Mesendoderm (in vitro differentiated cells): ENCODE results near the gene SPTBN1.
"Not testable (repeated sequence)": the region's sequence is repeated elsewhere in the genome, so short reads cannot be mapped to it uniquely, and the experiment has no call there.

Experiments
- DNase-seq: peaks from one replicate; pipeline ENCODE4 v3.0.0; 2013
- H2AK5ac ChIP-seq: 2 replicates; pipeline ENCODE4 v1.6.1; 2013; ENCODE audit warnings: low read length, inconsistent platforms
- H2BK120ac ChIP-seq: 2 replicates; pipeline ENCODE4 v1.6.1; 2013; ENCODE audit warnings: low read depth, mild to moderate bottlenecking, low read length, moderate library complexity, mixed read lengths
- H2BK15ac ChIP-seq: replicated peaks from 2 replicates; pipeline ENCODE4 v1.6.1; 2013; ENCODE audit warnings: low read depth, mild to moderate bottlenecking, moderate library complexity
- H2BK5ac ChIP-seq: 2 replicates; pipeline ENCODE4 v1.6.1; 2013; ENCODE audit warnings: low read length, inconsistent platforms
- H3K18ac ChIP-seq: 2 replicates; pipeline ENCODE4 v1.6.1; 2013; ENCODE audit warnings: mild to moderate bottlenecking, low read length, mixed read lengths
- H3K23ac ChIP-seq: one replicate; pipeline ENCODE4 v1.6.1; 2013; ENCODE audit warnings: low read length
- H3K27ac ChIP-seq: 2 replicates; pipeline ENCODE4 v1.5.1; 2013; ENCODE audit warnings: low read depth, mild to moderate bottlenecking, inconsistent platforms, low read length, moderate library complexity
- H3K27me3 ChIP-seq: 2 replicates; pipeline ENCODE4 v1.6.1; 2013; ENCODE audit warnings: low read length, control low read depth, mild to moderate bottlenecking, inconsistent platforms; ENCODE audit not compliant: insufficient read depth, poor library complexity
- H3K36me3 ChIP-seq: 2 replicates; pipeline ENCODE4 v1.6.1; 2013; ENCODE audit warnings: low read length, inconsistent platforms; ENCODE audit not compliant: control insufficient read depth, insufficient read depth
- H3K4ac ChIP-seq: one replicate; pipeline ENCODE4 v1.6.1; 2013; ENCODE audit warnings: low read depth, mild to moderate bottlenecking, low read length, moderate library complexity
- H3K4me1 ChIP-seq: 2 replicates; pipeline ENCODE4 v1.6.1; 2013; ENCODE audit warnings: low read depth, low read length, inconsistent platforms; ENCODE audit not compliant: control insufficient read depth
- H3K4me2 ChIP-seq: 2 replicates; pipeline ENCODE4 v1.6.1; 2013; ENCODE audit warnings: low read length
- H3K4me3 ChIP-seq: 2 replicates; pipeline ENCODE4 v1.5.1; 2013; ENCODE audit warnings: mild to moderate bottlenecking, low read length
- H3K56ac ChIP-seq: one replicate; pipeline ENCODE4 v1.6.1; 2013; ENCODE audit warnings: low read length
- H3K79me1 ChIP-seq: 2 replicates; pipeline ENCODE4 v1.6.1; 2013; ENCODE audit warnings: low read length, inconsistent platforms
- H3K79me2 ChIP-seq: 2 replicates; pipeline ENCODE4 v1.6.1; 2013; ENCODE audit warnings: mild to moderate bottlenecking, low read length; ENCODE audit not compliant: control insufficient read depth, insufficient read depth
- H3K9ac ChIP-seq: 2 replicates; pipeline ENCODE4 v1.6.1; 2013; ENCODE audit warnings: low read length, inconsistent platforms
- H4K5ac ChIP-seq: one replicate; pipeline ENCODE4 v1.6.1; 2013; ENCODE audit warnings: low read length
- H4K8ac ChIP-seq: one replicate; pipeline ENCODE4 v1.6.1; 2013; ENCODE audit warnings: low read depth, mild to moderate bottlenecking, control low read depth, low read length, moderate library complexity
- WGBS: extraction: QIAGEN DNeasy Blood & Tissue Kit; methylation state at CpG from one replicate; pipeline ENCODE4 v1.1.7; 2013; ENCODE audit warnings: low lambda C conversion rate, missing lambda C conversion rate; ENCODE audit not compliant: insufficient coverage; ENCODE audit errors: extremely low coverage; 5-methylcytosine and 5-hydroxymethylcytosine counted together

Gene SPTBN1

DNA sequence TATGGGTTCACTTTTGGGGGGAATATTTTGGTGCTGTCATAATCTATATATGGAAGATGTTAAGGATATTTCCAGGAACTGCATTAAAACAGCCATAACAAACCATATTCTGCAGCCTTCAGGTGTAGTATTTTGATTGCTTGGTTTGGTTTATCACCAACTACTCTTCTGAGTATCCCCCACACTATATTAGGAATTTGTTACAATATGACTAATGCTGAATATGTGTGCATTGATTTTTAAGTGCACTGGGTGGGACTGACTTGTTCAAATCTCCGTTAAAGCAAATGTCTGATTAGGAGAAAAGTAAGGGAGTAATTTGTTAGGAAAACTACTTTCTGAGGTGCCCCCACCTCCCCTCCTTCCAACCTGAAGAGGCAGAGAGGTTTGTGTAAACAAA lies 47.7 kb downstream of the SPTBN1 start:
- Histone ChIP-seq H3K9ac (no peak overlapping the region), H3K56ac (no peak overlapping the region), H2AK5ac (no peak overlapping the region), H3K27me3 (no peaks in the 10 kb centered on the region), H4K5ac (no peak overlapping the region), H3K18ac (no peak overlapping the region), H3K36me3 (no peaks in the 10 kb centered on the region), H3K23ac (no peak overlapping the region), H3K4me3 (no peak overlapping the region), H3K4me1 (peaks cover 3% of the 10 kb centered on the region), H4K8ac (no peak overlapping the region), H3K4me2 (no peak overlapping the region), H3K27ac (no peak overlapping the region), H2BK15ac (no peak overlapping the region), H2BK5ac (no peak overlapping the region), H2BK120ac (no peak overlapping the region), H3K4ac (no peak overlapping the region), H3K79me2 (no peaks in the 10 kb centered on the region), H3K79me1 (peaks cover 5% of the 10 kb centered on the region)
- no CpG with 5 or more reads among the region's 1 CpG for WGBS
- DNase-seq: no peak

DNA sequence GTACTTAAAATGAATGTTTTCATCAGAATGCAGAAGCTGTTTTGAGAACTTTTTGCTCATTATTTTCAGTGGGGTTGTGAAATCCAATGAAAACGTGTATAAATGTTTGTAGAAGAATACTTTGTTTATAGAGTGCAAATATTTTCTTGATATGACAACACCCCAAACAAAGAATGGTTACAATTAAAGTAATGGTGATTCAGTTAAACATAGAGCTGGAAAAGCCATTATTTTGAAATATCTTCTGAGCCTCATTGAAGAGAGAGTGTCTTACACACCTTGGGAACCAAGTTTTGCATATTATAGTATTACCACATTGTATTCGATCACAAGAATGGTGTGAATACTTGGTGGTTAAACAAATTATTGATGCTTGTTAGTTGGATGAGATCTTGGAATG lies 48.7 kb downstream of the SPTBN1 start:
- Histone ChIP-seq H3K9ac (no peak overlapping the region), H3K4me3 (no peak overlapping the region), H2BK120ac (no peak overlapping the region), H3K36me3 (no peaks in the 10 kb centered on the region), H4K8ac (no peak overlapping the region), H3K56ac (no peak overlapping the region), H3K4ac (no peak overlapping the region), H3K23ac (no peak overlapping the region), H3K4me2 (no peak overlapping the region), H2BK15ac (no peak overlapping the region), H3K18ac (no peak overlapping the region), H3K79me2 (no peaks in the 10 kb centered on the region), H3K4me1 (peaks cover 3% of the 10 kb centered on the region), H2BK5ac (no peak overlapping the region), H3K79me1 (peaks cover 5% of the 10 kb centered on the region), H3K27ac (no peak overlapping the region), H2AK5ac (no peak overlapping the region), H4K5ac (no peak overlapping the region), H3K27me3 (no peaks in the 10 kb centered on the region)
- WGBS: no CpG with 5 or more reads among the region's 2 CpGs
- no peak for DNase-seq

DNA sequence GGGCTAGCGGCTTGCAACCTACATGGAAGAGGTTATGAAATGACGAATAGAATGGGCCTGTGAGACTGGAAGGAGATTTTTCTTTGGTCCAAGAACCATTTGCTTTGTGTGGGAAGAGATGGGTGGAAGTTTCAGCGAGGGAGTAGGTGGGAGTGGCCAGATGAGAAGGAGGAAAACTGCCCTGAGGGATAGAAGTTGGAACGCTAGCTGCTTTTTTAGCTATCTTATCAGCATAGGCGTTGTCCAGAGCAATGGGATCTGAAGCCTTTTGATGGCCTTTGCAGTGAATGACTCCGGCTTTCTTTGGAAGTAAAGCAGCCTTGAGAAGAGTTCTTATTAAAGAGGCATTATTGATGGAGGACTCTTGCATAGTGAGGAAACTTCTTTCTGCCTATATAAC lies 52.4 kb downstream of the SPTBN1 start:
- Histone ChIP-seq H3K27ac (no peak overlapping the region), H4K5ac (no peak overlapping the region), H3K36me3 (no peaks in the 10 kb centered on the region), H4K8ac (no peak overlapping the region), H3K4ac (no peak overlapping the region), H3K4me1 (peaks cover 8% of the 10 kb centered on the region), H3K4me3 (no peak overlapping the region), H3K79me2 (no peaks in the 10 kb centered on the region), H3K23ac (no peak overlapping the region), H3K56ac (no peak overlapping the region), H3K4me2 (no peak overlapping the region), H2BK15ac (no peak overlapping the region), H2BK120ac (no peak overlapping the region), H3K79me1 (peaks cover 6% of the 10 kb centered on the region), H2BK5ac (no peak overlapping the region), H2AK5ac (no peak overlapping the region), H3K27me3 (no peaks in the 10 kb centered on the region), H3K18ac (no peak overlapping the region), H3K9ac (no peak overlapping the region)
- no CpG with 5 or more reads among the region's 6 CpGs for WGBS
- DNase-seq: no peak

DNA sequence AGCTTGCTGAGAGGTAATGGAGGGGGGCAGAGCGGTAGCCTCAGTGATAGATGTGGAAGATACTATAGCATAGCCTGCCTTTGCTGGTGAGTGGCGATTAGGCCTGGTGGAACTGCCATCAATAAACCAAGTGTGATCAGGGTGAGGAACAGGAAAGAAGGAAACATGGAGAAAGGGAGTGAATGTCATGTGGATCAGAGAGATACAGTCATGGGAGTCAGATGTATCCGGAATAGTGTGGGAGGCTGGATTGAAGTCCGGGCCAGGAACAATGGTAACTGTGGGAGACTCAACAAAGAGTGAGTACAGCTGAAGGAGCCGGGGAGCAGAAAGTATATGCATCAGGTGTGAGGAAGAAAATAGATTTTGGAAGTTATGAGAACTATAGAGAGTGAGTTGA lies 52.9 kb downstream of the SPTBN1 start:
- not testable (repeated sequence) for H4K8ac ChIP-seq, H3K79me2 ChIP-seq, DNase-seq, H2BK5ac ChIP-seq, H2AK5ac ChIP-seq, H3K36me3 ChIP-seq, H3K9ac ChIP-seq, H3K18ac ChIP-seq, H3K56ac ChIP-seq, H3K4me3 ChIP-seq, H3K4ac ChIP-seq, H3K27me3 ChIP-seq, H2BK120ac ChIP-seq, H2BK15ac ChIP-seq, H3K27ac ChIP-seq, H3K23ac ChIP-seq, H3K4me2 ChIP-seq, H3K79me1 ChIP-seq, H3K4me1 ChIP-seq, H4K5ac ChIP-seq
- WGBS: no CpG with 5 or more reads among the region's 5 CpGs

DNA sequence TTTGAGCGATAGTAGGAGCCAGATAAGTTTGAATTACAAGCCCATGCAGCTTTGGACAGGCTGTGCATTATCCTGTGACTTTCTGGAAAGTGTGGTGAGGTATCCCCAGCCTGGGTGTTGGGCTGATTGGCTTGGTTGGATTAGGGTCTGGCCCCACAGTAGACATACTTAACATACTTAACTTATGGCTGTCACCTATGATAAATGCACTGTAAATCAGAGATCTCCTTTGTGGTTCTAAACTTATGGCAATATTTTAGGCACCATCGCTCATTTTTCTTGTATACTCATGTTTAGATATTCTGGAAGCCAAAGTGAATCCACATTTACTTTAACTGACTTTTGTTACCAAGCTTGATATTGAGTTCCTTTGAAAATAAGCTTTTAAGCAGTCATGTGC lies 54.8 kb downstream of the SPTBN1 start:
- Histone ChIP-seq H2AK5ac (no peak overlapping the region), H2BK5ac (no peak overlapping the region), H3K9ac (no peak overlapping the region), H3K27ac (no peak overlapping the region), H3K18ac (no peak overlapping the region), H3K79me1 (peaks cover 1% of the 10 kb centered on the region), H4K8ac (no peak overlapping the region), H3K23ac (no peak overlapping the region), H2BK120ac (no peak overlapping the region), H3K4me1 (peaks cover 5% of the 10 kb centered on the region), H3K79me2 (no peaks in the 10 kb centered on the region), H3K4me3 (no peak overlapping the region), H2BK15ac (no peak overlapping the region), H3K27me3 (no peaks in the 10 kb centered on the region), H3K36me3 (no peaks in the 10 kb centered on the region), H3K4me2 (no peak overlapping the region), H4K5ac (no peak overlapping the region), H3K56ac (no peak overlapping the region), H3K4ac (no peak overlapping the region)
- no peak for DNase-seq
- no CpG with 5 or more reads among the region's 2 CpGs for WGBS

DNA sequence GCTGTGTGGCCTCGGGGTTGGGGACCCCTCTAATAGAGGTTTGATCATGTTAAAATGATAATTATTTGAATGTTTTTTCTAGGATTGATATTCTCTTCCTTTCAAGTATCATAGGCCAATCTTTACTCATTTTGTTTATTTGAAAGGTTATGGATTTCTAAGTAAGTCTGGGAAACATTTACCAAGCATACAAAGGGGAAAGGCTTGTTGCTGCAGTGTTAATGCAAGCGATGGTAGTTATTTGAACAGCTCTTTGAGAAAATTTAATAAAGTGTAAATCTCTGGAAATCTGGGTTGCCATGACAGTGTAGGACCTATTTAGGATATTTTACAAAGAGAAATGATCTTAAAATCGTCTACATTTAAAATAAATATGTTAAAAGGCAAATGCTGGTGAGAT lies 56.1 kb downstream of the SPTBN1 start:
- Histone ChIP-seq H4K8ac (no peak overlapping the region), H3K27me3 (no peaks in the 10 kb centered on the region), H3K9ac (no peak overlapping the region), H3K4me3 (no peak overlapping the region), H3K79me1 (peaks cover 1% of the 10 kb centered on the region), H2AK5ac (no peak overlapping the region), H3K27ac (no peak overlapping the region), H4K5ac (no peak overlapping the region), H2BK5ac (no peak overlapping the region), H3K56ac (no peak overlapping the region), H3K4me1 (peaks cover 8% of the 10 kb centered on the region), H3K79me2 (no peaks in the 10 kb centered on the region), H3K18ac (no peak overlapping the region), H3K23ac (no peak overlapping the region), H3K4me2 (no peak overlapping the region), H3K36me3 (no peaks in the 10 kb centered on the region), H3K4ac (no peak overlapping the region), H2BK120ac (no peak overlapping the region), H2BK15ac (no peak overlapping the region)
- no peak for DNase-seq
- no CpG with 5 or more reads among the region's 3 CpGs for WGBS
